ENCODE measurements around the gene DAND5. TPM values are rescaled to one million over a fixed set of nuclear protein-coding genes. Genes with fewer than 3 reads are reported as not detected.

The DAND5 gene
- total RNA-seq, 1 donor from 2014 or later = not detected

DNA sequence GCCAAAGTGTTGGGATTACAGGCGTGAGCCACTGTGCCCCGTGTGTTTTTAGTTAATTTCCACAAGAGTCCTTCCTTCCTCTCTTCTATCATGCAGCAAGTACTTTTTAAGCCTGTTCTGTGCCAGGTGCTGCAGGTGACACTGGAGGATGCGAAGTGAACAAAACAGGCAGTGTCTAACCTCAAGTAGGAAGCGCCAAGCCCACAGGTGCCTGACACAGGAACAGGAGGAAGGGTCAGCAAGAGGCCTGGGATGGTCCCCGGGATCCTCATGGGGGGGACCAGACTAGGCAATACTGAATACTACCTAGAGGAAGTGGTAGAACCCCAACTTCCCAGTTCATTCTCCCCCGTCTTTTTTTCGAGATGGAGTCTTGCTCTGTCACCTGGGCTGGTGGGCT lies 32.8 kb upstream of the DAND5 start:
- DNase-seq (ENCODE audit: extremely low spot score, unreplicated experiment) = no peak
- TF ChIP-seq CTCF (IDR thresholded peaks at IDR 0.05) = no peak
- H3K4me3 Mint-ChIP-seq (ENCODE audit: unreplicated experiment) = no peak overlapping the region
- H3K27me3 Mint-ChIP-seq (ENCODE audit: unreplicated experiment) = no peaks in the 10 kb centered on the region
- peaks cover 24% of the 10 kb centered on the region for H3K36me3 Mint-ChIP-seq (ENCODE audit: unreplicated experiment)
- no peak overlapping the region for H3K27ac Mint-ChIP-seq (ENCODE audit: unreplicated experiment)
- peaks cover 44% of the 10 kb centered on the region for H3K4me1 Mint-ChIP-seq (ENCODE audit: unreplicated experiment)
- no peaks in the 10 kb centered on the region for H3K9me3 Mint-ChIP-seq (ENCODE audit: unreplicated experiment)

GRCh38 chr19:12937093-12937926 lies 32.1 kb upstream of the DAND5 start:
- no peak for TF ChIP-seq CTCF (IDR thresholded peaks at IDR 0.05)
- DNase-seq (ENCODE audit: extremely low spot score, unreplicated experiment) = no peak
- no peaks in the 10 kb centered on the region for H3K9me3 Mint-ChIP-seq (ENCODE audit: unreplicated experiment)
- H3K27me3 Mint-ChIP-seq (ENCODE audit: unreplicated experiment) = no peaks in the 10 kb centered on the region
- peaks cover 29% of the 10 kb centered on the region for H3K36me3 Mint-ChIP-seq (ENCODE audit: unreplicated experiment)
- H3K4me1 Mint-ChIP-seq (ENCODE audit: unreplicated experiment) = peaks cover 41% of the 10 kb centered on the region
- H3K27ac Mint-ChIP-seq (ENCODE audit: unreplicated experiment) = peak overlapping the region; percentile 76
- H3K4me3 Mint-ChIP-seq (ENCODE audit: unreplicated experiment) = peak overlapping the region; percentile 90

DNA sequence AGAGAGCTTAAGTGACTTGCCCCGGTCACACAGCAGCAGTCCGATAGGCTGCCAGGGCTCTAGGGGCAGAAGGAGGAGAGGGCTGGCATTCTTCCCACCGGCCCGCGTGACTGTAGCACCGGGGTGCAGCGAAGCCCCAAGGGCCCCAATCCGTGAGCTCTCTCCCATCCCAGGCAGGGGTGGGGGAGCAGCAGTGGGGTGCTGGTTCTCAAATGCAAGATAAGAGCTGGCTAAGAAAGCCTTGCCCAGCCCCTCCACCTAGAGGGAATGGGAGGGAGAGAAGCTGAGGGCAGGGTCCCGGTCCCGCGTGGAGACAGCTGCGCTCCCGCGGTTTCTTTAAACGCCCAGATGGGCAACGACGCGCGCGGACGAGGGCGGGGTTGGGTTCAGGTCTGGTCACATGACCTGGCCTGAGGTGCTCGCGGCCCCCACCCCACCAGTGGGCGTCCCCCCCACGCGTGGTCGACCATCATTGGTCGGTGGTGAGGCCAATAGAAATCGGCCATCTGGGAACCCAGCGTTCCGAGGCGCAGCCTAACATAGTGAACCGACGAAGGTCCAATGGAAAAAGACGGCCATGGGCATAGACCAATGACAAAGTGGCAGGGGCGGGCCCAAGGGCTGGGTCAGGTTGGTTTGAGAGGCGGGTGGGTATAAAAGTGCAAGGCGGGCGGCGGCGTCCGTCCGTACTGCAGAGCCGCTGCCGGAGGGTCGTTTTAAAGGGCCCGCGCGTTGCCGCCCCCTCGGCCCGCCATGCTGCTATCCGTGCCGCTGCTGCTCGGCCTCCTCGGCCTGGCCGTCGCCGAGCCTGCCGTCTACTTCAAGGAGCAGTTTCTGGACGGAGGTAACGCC lies 31.2 kb upstream of the DAND5 start, which contains the start of gene CALR:
Gene CALR (plus strand): TSS at position 683 of the 852 bp plus-strand sequence. CDS start 71 bp downstream, at position 754.
- peaks cover 33% of the 10 kb centered on the region for H3K4me1 Mint-ChIP-seq (ENCODE audit: unreplicated experiment)
- H3K4me3 Mint-ChIP-seq (ENCODE audit: unreplicated experiment) = peak within 1 kb of the TSS; percentile 90
- no peaks in the 10 kb centered on the region for H3K27me3 Mint-ChIP-seq (ENCODE audit: unreplicated experiment)
- H3K36me3 Mint-ChIP-seq (ENCODE audit: unreplicated experiment) = peaks cover 33% of the 10 kb centered on the region
- TF ChIP-seq CTCF (IDR thresholded peaks at IDR 0.05) = no peak
- H3K27ac Mint-ChIP-seq (ENCODE audit: unreplicated experiment) = peak within 1 kb of the TSS; percentile 90
- no peaks in the 10 kb centered on the region for H3K9me3 Mint-ChIP-seq (ENCODE audit: unreplicated experiment)
- DNase-seq (ENCODE audit: extremely low spot score, unreplicated experiment) = peak; percentile 100

- peak overlapping the region; percentile 90 for H3K27ac Mint-ChIP-seq (ENCODE audit: unreplicated experiment)
- H3K9me3 Mint-ChIP-seq (ENCODE audit: unreplicated experiment) = no peaks in the 10 kb centered on the region
- H3K36me3 Mint-ChIP-seq (ENCODE audit: unreplicated experiment) = peaks cover 39% of the 10 kb centered on the region
- DNase-seq (ENCODE audit: extremely low spot score, unreplicated experiment) = no peak
- no peak for TF ChIP-seq CTCF (IDR thresholded peaks at IDR 0.05)
- peak overlapping the region; percentile 90 for H3K4me3 Mint-ChIP-seq (ENCODE audit: unreplicated experiment)
- peaks cover 29% of the 10 kb centered on the region for H3K4me1 Mint-ChIP-seq (ENCODE audit: unreplicated experiment)
- H3K27me3 Mint-ChIP-seq (ENCODE audit: unreplicated experiment) = no peaks in the 10 kb centered on the region
Measured at GRCh38 chr19:12938779-12939601, 30.4 kb upstream of the DAND5 start.
